ENCODE measurements around the gene MXD4. TPM values are rescaled to one million over a fixed set of nuclear protein-coding genes. Genes with fewer than 3 reads are reported as not detected.

MXD4 gene
- total RNA-seq, 1 donor from 2014 or later: 61.3 TPM

- DNase-seq (ENCODE audit: low spot score): no peak
These were observed 8.5 kb downstream of the MXD4 start for GRCh38 chr4:2253160-2254084.

GRCh38 chr4:2252530-2253091, 9.3 kb downstream of the MXD4 start:
- DNase-seq (ENCODE audit: low spot score): no peak

GRCh38 chr4:2251795-2252529, 9.9 kb downstream of the MXD4 start:
- peak; percentile 83 for DNase-seq (ENCODE audit: low spot score)

- peak; percentile 74 for DNase-seq (ENCODE audit: low spot score)
These were observed 10.7 kb downstream of the MXD4 start for GRCh38 chr4:2251073-2251794.

- no peak for DNase-seq (ENCODE audit: low spot score)
These were observed 11.4 kb downstream of the MXD4 start for GRCh38 chr4:2250357-2251072.

GRCh38 chr4:2249526-2250356, 12.2 kb downstream of the MXD4 start:
- no peak for DNase-seq (ENCODE audit: low spot score)

GRCh38 chr4:2248821-2249261, 13.1 kb downstream of the MXD4 start:
- no peak for DNase-seq (ENCODE audit: low spot score)

- DNase-seq (ENCODE audit: low spot score): no peak
These were observed 13.7 kb downstream of the MXD4 start for GRCh38 chr4:2248044-2248780.

GRCh38 chr4:2247128-2248043, 14.5 kb downstream of the MXD4 start:
- DNase-seq (ENCODE audit: low spot score): no peak

GRCh38 chr4:2246384-2247127, 15.4 kb downstream of the MXD4 start:
- DNase-seq (ENCODE audit: low spot score): no peak

GRCh38 chr4:2245787-2246275, 16.1 kb downstream of the MXD4 start:
- no peak for DNase-seq (ENCODE audit: low spot score)

GRCh38 chr4:2245057-2245786, 16.7 kb downstream of the MXD4 start:
- DNase-seq (ENCODE audit: low spot score): no peak

GRCh38 chr4:2243681-2244380, 18.1 kb downstream of the MXD4 start:
- DNase-seq (ENCODE audit: low spot score): no peak

GRCh38 chr4:2241410-2242353, 20.2 kb downstream of the MXD4 start, which contains the start of the genes HAUS3 and POLN:
HAUS3 (minus strand) TSS chr4:2242121; CDS start chr4:2240946, 1,175 bp downstream.
POLN (minus strand) TSS chr4:2242121; CDS start chr4:2229231, 12,890 bp downstream.
- DNase-seq (ENCODE audit: low spot score): peak; percentile 100
